Type B pancreatic cell (in vitro differentiated cells): ENCODE results near the gene KRTAP24-1. TPM values are rescaled to one million over a fixed set of nuclear protein-coding genes. Genes with fewer than 3 reads are reported as not detected.

Experiments
- DNase-seq: peaks from one replicate; pipeline ENCODE4 v3.0.0; 2021; ENCODE audit warnings: mixed read lengths; ENCODE audit not compliant: unreplicated experiment; ENCODE audit errors: extremely low spot score
- H3K27ac Mint-ChIP-seq: 2 replicates; pipeline ENCODE4 v1.8.0; 2021; ENCODE audit warnings: mild to moderate bottlenecking, mixed read lengths
- H3K27me3 Mint-ChIP-seq: 2 replicates; pipeline ENCODE4 v1.8.0; 2021; ENCODE audit warnings: mixed read lengths
- H3K36me3 Mint-ChIP-seq: 2 replicates; pipeline ENCODE4 v1.8.0; 2021; ENCODE audit warnings: mixed read lengths
- H3K4me1 Mint-ChIP-seq: one replicate; pipeline ENCODE4 v1.8.0; 2021; ENCODE audit warnings: mixed read lengths; ENCODE audit not compliant: unreplicated experiment
- H3K4me3 Mint-ChIP-seq: 2 replicates; pipeline ENCODE4 v1.8.0; 2021; ENCODE audit warnings: mild to moderate bottlenecking, mixed read lengths
- H3K9me3 Mint-ChIP-seq: 2 replicates; pipeline ENCODE4 v1.8.0; 2021; ENCODE audit warnings: mixed read lengths
- CTCF ChIP-seq: fragments of 200-600 bp; sonication (generic); conservative IDR thresholded peaks from 2 replicates; pipeline ENCODE4 v1.5.0; 2021; ENCODE audit warnings: antibody characterized with exemption, mild to moderate bottlenecking
- total RNA-seq: library from RNA; stranded (reverse); gene quantifications from 2 replicates; pipeline ENCODE4 v1.2.1, GENCODE V29; 2021; ENCODE audit warnings: low replicate concordance

The KRTAP24-1 gene
- total RNA-seq, 1 donor from 2014 or later: not detected

- TF ChIP-seq CTCF: no peak
- Mint-ChIP-seq H3K27ac (no peak overlapping the region), H3K36me3 (no peaks in the 10 kb centered on the region)
Observed at GRCh38 chr21:30238168-30238567, 44.6 kb downstream of the KRTAP24-1 start.

GRCh38 chr21:30234643-30235042 lies 48.1 kb downstream of the KRTAP24-1 start:
- Mint-ChIP-seq H3K9me3 (peaks cover 14% of the 10 kb centered on the region), H3K27me3 (no peaks in the 10 kb centered on the region), H3K27ac (no peak overlapping the region), H3K4me1 (peaks cover 27% of the 10 kb centered on the region), H3K4me3 (no peak overlapping the region), H3K36me3 (no peaks in the 10 kb centered on the region)
- no peak for TF ChIP-seq CTCF
- no peak for DNase-seq

More at GRCh38 chr21:30238168-30238567, 44.6 kb downstream of the KRTAP24-1 start:
- H3K4me1 Mint-ChIP-seq: peaks cover 24% of the 10 kb centered on the region
- no peaks in the 10 kb centered on the region for H3K9me3 Mint-ChIP-seq
- DNase-seq: no peak
- H3K4me3 Mint-ChIP-seq: no peak overlapping the region
- no peaks in the 10 kb centered on the region for H3K27me3 Mint-ChIP-seq

- no peak for TF ChIP-seq CTCF
- DNase-seq: no peak
- Mint-ChIP-seq H3K27ac (no peak overlapping the region), H3K4me1 (peaks cover 27% of the 10 kb centered on the region), H3K36me3 (no peaks in the 10 kb centered on the region), H3K27me3 (no peaks in the 10 kb centered on the region), H3K4me3 (peak overlapping the region; percentile 12), H3K9me3 (peaks cover 14% of the 10 kb centered on the region)
Observed at GRCh38 chr21:30234050-30234449, 48.7 kb downstream of the KRTAP24-1 start.

GRCh38 chr21:30233228-30234020 lies 49.3 kb downstream of the KRTAP24-1 start:
- DNase-seq: no peak
- Mint-ChIP-seq H3K27ac (no peak overlapping the region), H3K9me3 (peaks cover 14% of the 10 kb centered on the region), H3K4me1 (peaks cover 27% of the 10 kb centered on the region), H3K36me3 (no peaks in the 10 kb centered on the region), H3K4me3 (peak overlapping the region; percentile 12), H3K27me3 (no peaks in the 10 kb centered on the region)
- TF ChIP-seq CTCF: no peak

- TF ChIP-seq CTCF: no peak
- peaks cover 39% of the 10 kb centered on the region for H3K4me1 Mint-ChIP-seq
- H3K36me3 Mint-ChIP-seq: no peaks in the 10 kb centered on the region
- DNase-seq: no peak
- H3K9me3 Mint-ChIP-seq: peaks cover 14% of the 10 kb centered on the region
- no peaks in the 10 kb centered on the region for H3K27me3 Mint-ChIP-seq
- H3K4me3 Mint-ChIP-seq: no peak overlapping the region
- no peak overlapping the region for H3K27ac Mint-ChIP-seq
Observed at GRCh38 chr21:30232011-30232410, 50.7 kb downstream of the KRTAP24-1 start.

Other genes with a start within 250 kb of the KRTAP24-1 start
- gene CLDN17, start 116.1 kb downstream of the KRTAP24-1 start, total RNA-seq: not detected in 2 replicates
- 2.5 and 12.4 TPM in 2 replicates for gene CLDN8, start 66.9 kb downstream of the KRTAP24-1 start, total RNA-seq
- gene KRTAP25-1, start 6.6 kb upstream of the KRTAP24-1 start, total RNA-seq: not detected in 2 replicates
- not detected in 2 replicates for gene KRTAP26-1, start 37.4 kb upstream of the KRTAP24-1 start, total RNA-seq
- not detected in 2 replicates for gene KRTAP27-1, start 54.7 kb upstream of the KRTAP24-1 start, total RNA-seq
- not detected in 2 replicates for gene KRTAP23-1, start 65.7 kb upstream of the KRTAP24-1 start, total RNA-seq
- gene KRTAP13-2, start 89.3 kb upstream of the KRTAP24-1 start, total RNA-seq: not detected in 2 replicates
- not detected in 2 replicates for gene KRTAP13-1, start 113.1 kb upstream of the KRTAP24-1 start, total RNA-seq
- not detected in 2 replicates for gene KRTAP13-3, start 143.0 kb upstream of the KRTAP24-1 start, total RNA-seq
- gene KRTAP13-4, start 147.3 kb upstream of the KRTAP24-1 start, total RNA-seq: not detected in 2 replicates
- gene KRTAP15-1, start 157.3 kb upstream of the KRTAP24-1 start, total RNA-seq: not detected in 2 replicates
- gene KRTAP19-1, start 197.4 kb upstream of the KRTAP24-1 start, total RNA-seq: 1.0 and 1.1 TPM in 2 replicates
- not detected in 2 replicates for gene KRTAP19-2, start 204.5 kb upstream of the KRTAP24-1 start, total RNA-seq
- not detected in 2 replicates for gene KRTAP19-3, start 209.1 kb upstream of the KRTAP24-1 start, total RNA-seq
- not detected in 2 replicates for gene KRTAP19-4, start 214.2 kb upstream of the KRTAP24-1 start, total RNA-seq
- gene KRTAP19-5, start 219.2 kb upstream of the KRTAP24-1 start, total RNA-seq: not detected in 2 replicates